ENCODE data around the gene BPIFA2. TPM values are rescaled to one million over a fixed set of nuclear protein-coding genes. Genes with fewer than 3 reads are reported as not detected.

Gene BPIFA2
- total and polyA plus RNA-seq, 10 donors = not detected

DNA sequence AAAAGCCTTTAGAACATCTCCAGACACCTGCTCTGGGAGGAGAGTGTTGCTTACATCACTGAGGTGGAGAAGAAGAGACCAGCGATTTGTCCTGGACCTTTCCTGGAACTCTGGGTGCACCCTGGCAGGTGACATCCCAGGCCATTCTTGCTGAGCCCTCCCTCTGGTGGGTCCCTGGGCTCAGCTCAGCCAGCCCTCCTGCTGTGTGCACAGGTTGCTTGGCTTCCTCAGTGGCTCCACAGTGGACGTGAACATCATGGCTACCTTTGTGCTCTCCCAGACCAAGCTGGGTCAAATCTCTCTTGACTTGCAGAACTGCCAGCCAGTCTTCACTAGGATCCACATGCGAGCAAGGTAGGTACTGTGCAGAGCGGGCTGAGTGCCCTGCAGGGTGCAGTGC, 19.9 kb upstream of the BPIFA2 start:
- intact Hi-C loops (cut with DNase I; ENCODE audit: low total_unique reads) = no loop called here
- no peaks in the 10 kb centered on the region for H3K36me3 ChIP-seq
- peaks cover 0 to 48% (median 9%) of the 10 kb centered on the region in 7 donors for H3K27me3 ChIP-seq (replicated peaks in 1 of 7)
- DNase-seq = no peak
- H3K27ac ChIP-seq = no peak overlapping the region
- WGBS, 5 donors = 80 to 90% (median 85%) methylated on average over 3 to 4 of the region's 4 CpGs
- TF ChIP-seq, protein P1, sequence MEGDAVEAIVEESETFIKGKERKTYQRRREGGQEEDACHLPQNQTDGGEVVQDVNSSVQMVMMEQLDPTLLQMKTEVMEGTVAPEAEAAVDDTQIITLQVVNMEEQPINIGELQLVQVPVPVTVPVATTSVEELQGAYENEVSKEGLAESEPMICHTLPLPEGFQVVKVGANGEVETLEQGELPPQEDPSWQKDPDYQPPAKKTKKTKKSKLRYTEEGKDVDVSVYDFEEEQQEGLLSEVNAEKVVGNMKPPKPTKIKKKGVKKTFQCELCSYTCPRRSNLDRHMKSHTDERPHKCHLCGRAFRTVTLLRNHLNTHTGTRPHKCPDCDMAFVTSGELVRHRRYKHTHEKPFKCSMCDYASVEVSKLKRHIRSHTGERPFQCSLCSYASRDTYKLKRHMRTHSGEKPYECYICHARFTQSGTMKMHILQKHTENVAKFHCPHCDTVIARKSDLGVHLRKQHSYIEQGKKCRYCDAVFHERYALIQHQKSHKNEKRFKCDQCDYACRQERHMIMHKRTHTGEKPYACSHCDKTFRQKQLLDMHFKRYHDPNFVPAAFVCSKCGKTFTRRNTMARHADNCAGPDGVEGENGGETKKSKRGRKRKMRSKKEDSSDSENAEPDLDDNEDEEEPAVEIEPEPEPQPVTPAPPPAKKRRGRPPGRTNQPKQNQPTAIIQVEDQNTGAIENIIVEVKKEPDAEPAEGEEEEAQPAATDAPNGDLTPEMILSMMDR (IDR thresholded peaks at IDR 0.05 in 8 of 11, conservative IDR thresholded peaks at IDR 0.05 in 3 of 11) = no peak
- TF ChIP-seq POLR2AphosphoS5 (IDR thresholded peaks at IDR 0.05) (no peak), POLR2A (IDR thresholded peaks at IDR 0.05) (no peak)
- H3K9me3 ChIP-seq = peaks cover 0 to 2% (median 0%) of the 10 kb centered on the region in 8 donors
- no peak overlapping the region for H3K4me3 ChIP-seq
- no peaks in the 10 kb centered on the region for H3K4me1 ChIP-seq

DNA sequence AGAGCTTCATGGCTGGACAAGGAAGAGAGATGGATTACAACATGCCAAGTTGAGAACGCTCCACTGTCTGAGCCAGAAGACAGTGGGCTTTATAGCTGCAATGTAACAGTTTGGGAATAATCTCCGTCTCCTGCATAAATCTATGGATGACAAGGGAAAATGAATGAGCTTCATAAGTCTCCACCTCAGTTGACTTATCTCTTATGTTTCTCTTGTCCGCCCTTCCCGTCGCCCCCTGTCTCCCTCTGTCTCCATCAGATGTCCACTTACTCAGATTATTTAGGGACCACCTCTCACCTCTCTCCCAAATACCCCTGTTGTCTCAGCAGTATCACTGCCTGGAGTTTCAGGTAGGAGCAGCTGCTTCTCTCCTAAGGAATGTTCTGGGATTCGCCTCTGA, 13.7 kb upstream of the BPIFA2 start:
- intact Hi-C loops (cut with DNase I; ENCODE audit: low total_unique reads) = no loop called here
- DNase-seq = no peak
- 85 to 93% (median 90%) methylated on average over 6 of the region's 6 CpGs for WGBS, 5 donors

DNA sequence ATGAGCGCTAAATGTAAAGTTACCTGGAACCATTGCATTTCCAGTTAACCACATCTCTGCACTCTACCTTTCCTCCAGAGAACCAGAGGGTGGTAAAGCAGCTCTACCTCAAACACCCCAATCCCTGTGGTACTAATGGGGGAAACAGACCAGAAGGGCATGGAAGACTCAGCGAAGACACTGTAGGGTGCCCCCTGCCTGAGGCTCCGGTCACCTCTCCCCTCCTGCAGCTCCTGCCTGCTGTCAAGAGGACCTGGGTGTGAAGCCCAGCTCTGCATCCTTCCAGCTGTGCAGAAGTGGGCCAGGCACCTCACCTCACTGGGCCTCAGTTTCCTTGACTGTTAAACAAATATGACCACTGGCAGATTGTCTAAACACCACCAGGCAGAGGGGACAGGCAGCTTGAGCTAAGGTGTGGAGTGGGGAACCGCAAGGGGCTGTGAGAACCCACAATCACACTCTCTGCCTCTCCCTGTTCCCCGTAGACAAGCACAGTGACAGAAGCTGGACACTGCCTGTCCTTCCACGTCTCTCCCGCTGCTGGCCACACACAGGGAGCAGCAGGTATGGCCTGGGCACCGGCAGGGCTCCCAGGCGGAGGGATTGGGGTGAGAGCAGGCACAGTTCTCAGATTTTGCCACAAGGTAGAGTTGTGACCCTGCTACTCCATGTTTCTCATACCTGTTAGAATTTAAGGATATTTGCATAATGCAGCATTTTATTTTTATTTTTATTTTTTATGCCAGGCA, 9.1 kb upstream of the BPIFA2 start:
- no peak for DNase-seq
- intact Hi-C loops (cut with DNase I; ENCODE audit: low total_unique reads) = no loop called here

More for the DNA sequence above, 13.7 kb upstream of the BPIFA2 start:
- TF ChIP-seq POLR2AphosphoS5 (IDR thresholded peaks at IDR 0.05) (no peak), POLR2A (IDR thresholded peaks at IDR 0.05) (no peak)
- TF ChIP-seq, protein P1 (IDR thresholded peaks at IDR 0.05 in 8 of 11, conservative IDR thresholded peaks at IDR 0.05 in 3 of 11) = no peak
- Histone ChIP-seq H3K36me3 (no peaks in the 10 kb centered on the region), H3K4me3 (no peak overlapping the region), H3K4me1 (no peaks in the 10 kb centered on the region), H3K9me3 (no peaks in the 10 kb centered on the region), H3K27me3 (replicated peaks in 1 of 7) (peaks cover 0 to 63% (median 0%) of the 10 kb centered on the region in 7 donors), H3K27ac (no peak overlapping the region)

DNA sequence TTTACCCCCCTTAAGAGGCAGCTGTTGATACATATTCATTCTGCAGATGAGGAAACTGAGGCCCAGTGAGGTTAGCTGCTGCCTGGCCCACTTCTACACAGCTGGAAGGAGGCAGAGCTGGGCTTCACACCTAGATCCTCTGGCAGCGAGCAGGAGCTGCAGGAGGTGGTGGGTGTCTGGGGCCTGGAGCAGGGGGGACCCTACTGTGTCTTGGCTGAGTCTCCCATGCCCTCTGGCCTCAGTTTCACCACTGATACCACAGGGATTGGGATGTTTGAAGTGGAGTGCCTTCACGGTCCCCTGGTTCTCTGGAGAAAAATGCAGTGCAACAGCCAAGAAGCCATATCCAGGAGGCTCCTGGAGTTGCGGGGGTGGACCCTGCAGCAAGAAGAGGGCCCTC, 8.2 kb upstream of the BPIFA2 start:
- Histone ChIP-seq H3K27me3 (replicated peaks in 1 of 7) (peaks cover 0 to 32% (median 0%) of the 10 kb centered on the region in 7 donors), H3K4me3 (no peak overlapping the region), H3K9me3 (no peaks in the 10 kb centered on the region), H3K36me3 (no peaks in the 10 kb centered on the region), H3K4me1 (no peaks in the 10 kb centered on the region), H3K27ac (no peak overlapping the region)
- no peak for DNase-seq
- 61 to 87% (median 84%) methylated on average over 3 of the region's 3 CpGs for WGBS, 5 donors
- TF ChIP-seq, protein P1 (IDR thresholded peaks at IDR 0.05 in 8 of 11, conservative IDR thresholded peaks at IDR 0.05 in 3 of 11) = no peak
- TF ChIP-seq POLR2A (IDR thresholded peaks at IDR 0.05) = no peak
- TF ChIP-seq POLR2AphosphoS5 (IDR thresholded peaks at IDR 0.05) = no peak
- intact Hi-C loops (cut with DNase I; ENCODE audit: low total_unique reads) = no loop called here

More for the DNA sequence above, 9.1 kb upstream of the BPIFA2 start:
- no peak overlapping the region for H3K27ac ChIP-seq
- no peaks in the 10 kb centered on the region for H3K9me3 ChIP-seq
- peaks cover 0 to 41% (median 0%) of the 10 kb centered on the region in 7 donors for H3K27me3 ChIP-seq (replicated peaks in 1 of 7)
- H3K36me3 ChIP-seq = no peaks in the 10 kb centered on the region
- no peak for TF ChIP-seq POLR2AphosphoS5 (IDR thresholded peaks at IDR 0.05)
- no peak for TF ChIP-seq POLR2A (IDR thresholded peaks at IDR 0.05)
- TF ChIP-seq, protein P1 (IDR thresholded peaks at IDR 0.05 in 8 of 11, conservative IDR thresholded peaks at IDR 0.05 in 3 of 11) = no peak
- H3K4me3 ChIP-seq = no peak overlapping the region
- no peaks in the 10 kb centered on the region for H3K4me1 ChIP-seq
- 74 to 89% (median 84%) methylated on average over 9 of the region's 9 CpGs for WGBS, 5 donors

All from spleen (tissue), 11 donors.